CD4-positive, alpha-beta T cell treated with Interferon alpha-2 for 1 hour (primary cell): ENCODE data around the gene PGF.

Experiments
- DNase-seq, 2 donors: peaks; one replicate each; pipeline ENCODE4 v3.0.0-alpha.2; 2020 to 2022

The PGF gene

GRCh38 chr14:74977901-74978385, 22.5 kb upstream of the PGF start:
- DNase-seq: no peak

- no peak for DNase-seq
Measured at GRCh38 chr14:74977164-74977900, 21.9 kb upstream of the PGF start.

GRCh38 chr14:74976264-74977113, 21.1 kb upstream of the PGF start:
- DNase-seq: no peak

- no peak for DNase-seq
Measured at GRCh38 chr14:74975059-74975810, 19.8 kb upstream of the PGF start.

- DNase-seq: no peak
Measured at GRCh38 chr14:74974364-74975058, 19.1 kb upstream of the PGF start.

GRCh38 chr14:74973905-74974363, 18.5 kb upstream of the PGF start:
- no peak for DNase-seq

GRCh38 chr14:74973003-74973653, 17.7 kb upstream of the PGF start:
- no peak for DNase-seq

GRCh38 chr14:74968811-74969210, 13.4 kb upstream of the PGF start:
- no peak for DNase-seq

- DNase-seq: no peak
Measured at GRCh38 chr14:74965486-74966153, 10.2 kb upstream of the PGF start.

- DNase-seq: no peak
Measured at GRCh38 chr14:74964787-74965485, 9.5 kb upstream of the PGF start.

- DNase-seq: no peak
Measured at GRCh38 chr14:74963705-74964271, 8.4 kb upstream of the PGF start.

GRCh38 chr14:74963178-74963704, 7.8 kb upstream of the PGF start:
- DNase-seq: no peak

GRCh38 chr14:74962493-74962892, 7.1 kb upstream of the PGF start:
- peak in 1 of 2 donors; percentile 16 for DNase-seq

GRCh38 chr14:74962046-74962445, 6.6 kb upstream of the PGF start:
- DNase-seq: no peak

GRCh38 chr14:74961238-74961911, 6.0 kb upstream of the PGF start:
- no peak for DNase-seq

- DNase-seq: no peak
Measured at GRCh38 chr14:74960736-74961135, 5.3 kb upstream of the PGF start.

GRCh38 chr14:74959596-74960180, 4.3 kb upstream of the PGF start:
- no peak for DNase-seq

GRCh38 chr14:74956280-74957072, 1.1 kb upstream of the PGF start:
- DNase-seq: no peak

- DNase-seq: no peak
Measured at GRCh38 chr14:74956027-74956279, 556 bp upstream of the PGF start.
